HEK293T (cell line): ENCODE results near the gene TCAIM.
"Not testable (repeated sequence)": the region's sequence is repeated elsewhere in the genome, so short reads cannot be mapped to it uniquely, and the experiment has no call there.

ENCODE experiments used
- CTCF ChIA-PET: fragments of 350-600 bp; formaldehyde crosslinking; extraction: SDS; loops from one replicate; lab custom pipeline; 2021; ENCODE audit warnings: antibody characterized with exemption, inconsistent platforms; lab: Yijun Ruan, JAX
- POLR2A ChIA-PET: fragments of 350-600 bp; formaldehyde crosslinking; extraction: SDS; loops from one replicate; lab custom pipeline; 2020; ENCODE audit warnings: antibody characterized with exemption, inconsistent platforms; lab: Yijun Ruan, JAX
- DNase-seq: peaks from one replicate; pipeline ENCODE4 v3.0.0; 2012; ENCODE audit warnings: mixed read lengths; ENCODE audit errors: extremely low spot score
- ARNT ChIP-seq: fragments of 450-650 bp; IDR thresholded peaks from 2 replicates; pipeline ENCODE4 v1.6.1; 2017; ENCODE audit warnings: mild to moderate bottlenecking
- BHLHE40 ChIP-seq: fragments of 450-650 bp; IDR thresholded peaks from 2 replicates; pipeline ENCODE4 v1.6.1; 2016; ENCODE audit warnings: mild to moderate bottlenecking, moderate library complexity, borderline replicate concordance
- CTBP1 ChIP-seq: fragments of 450-650 bp; IDR thresholded peaks from 2 replicates; pipeline ENCODE4 v1.6.1; 2016; ENCODE audit warnings: borderline replicate concordance
- ELF4 ChIP-seq: fragments of 450-650 bp; IDR thresholded peaks from 2 replicates; pipeline ENCODE4 v1.6.1; 2017; ENCODE audit warnings: antibody characterized with exemption
- FOXA1 ChIP-seq: fragments of 450-650 bp; IDR thresholded peaks from 2 replicates; pipeline ENCODE4 v1.6.1; 2016; ENCODE audit warnings: mild to moderate bottlenecking
- FOXK2 ChIP-seq: fragments of 450-650 bp; IDR thresholded peaks from 2 replicates; pipeline ENCODE4 v1.6.1; 2016; ENCODE audit warnings: mild to moderate bottlenecking
- FOXM1 ChIP-seq: fragments of 450-650 bp; IDR thresholded peaks from 2 replicates; pipeline ENCODE4 v1.6.1; 2017; ENCODE audit warnings: mild to moderate bottlenecking, borderline replicate concordance
- HDGF ChIP-seq: fragments of 450-650 bp; IDR thresholded peaks from 2 replicates; pipeline ENCODE4 v1.6.1; 2017; ENCODE audit warnings: antibody characterized with exemption, borderline replicate concordance
- L3MBTL2 ChIP-seq: fragments of 450-650 bp; conservative IDR thresholded peaks from 2 replicates; pipeline ENCODE4 v1.6.1; 2016; ENCODE audit warnings: mild to moderate bottlenecking
- LEF1 ChIP-seq: fragments of 450-650 bp; IDR thresholded peaks from 2 replicates; pipeline ENCODE4 v1.6.1; 2017; ENCODE audit warnings: mild to moderate bottlenecking, borderline replicate concordance
- NFRKB ChIP-seq: fragments of 450-650 bp; IDR thresholded peaks from 2 replicates; pipeline ENCODE4 v1.6.1; 2016; ENCODE audit warnings: mild to moderate bottlenecking, moderate library complexity
- PKNOX1 ChIP-seq: fragments of 450-650 bp; IDR thresholded peaks from 2 replicates; pipeline ENCODE4 v1.6.1; 2016
- SP1 ChIP-seq: fragments of 450-650 bp; IDR thresholded peaks from 2 replicates; pipeline ENCODE4 v1.6.1; 2017
- SUZ12 ChIP-seq: fragments of 450-650 bp; IDR thresholded peaks from 2 replicates; pipeline ENCODE4 v1.6.1; 2016; ENCODE audit warnings: mild to moderate bottlenecking
- TARDBP ChIP-seq: fragments of 450-650 bp; IDR thresholded peaks from 2 replicates; pipeline ENCODE4 v1.6.1; 2016
- ZNF384 ChIP-seq: fragments of 450-650 bp; IDR thresholded peaks from 2 replicates; pipeline ENCODE4 v1.6.1; 2016

TCAIM gene

GRCh38 chr3:44414517-44415090 is 76.0 kb downstream of the TCAIM start:
- ChIA-PET CTCF (interaction anchor here (1.0 kb wide), 1 partner anchor 13 kb away, joined by 3 read pairs; no protein-coding TSS in a partner anchor), POLR2A (no interaction called here)
- DNase-seq, result peak; percentile 3
- TF ChIP-seq FOXK2 (no peak), SUZ12 (no peak), BHLHE40 (no peak)

- peak; percentile 4 for DNase-seq
- no peak for TF ChIP-seq ZNF384
- TF ChIP-seq NFRKB, result no peak
- no peak for TF ChIP-seq FOXM1
- no peak for TF ChIP-seq LEF1
- POLR2A ChIA-PET, result no interaction called here
- CTCF ChIA-PET, result interaction anchor here (1.0 kb wide), 1 partner anchor 14 kb away, joined by 3 read pairs; no protein-coding TSS in a partner anchor
Observed at GRCh38 chr3:44415421-44415820, 76.9 kb downstream of the TCAIM start.

DNA sequence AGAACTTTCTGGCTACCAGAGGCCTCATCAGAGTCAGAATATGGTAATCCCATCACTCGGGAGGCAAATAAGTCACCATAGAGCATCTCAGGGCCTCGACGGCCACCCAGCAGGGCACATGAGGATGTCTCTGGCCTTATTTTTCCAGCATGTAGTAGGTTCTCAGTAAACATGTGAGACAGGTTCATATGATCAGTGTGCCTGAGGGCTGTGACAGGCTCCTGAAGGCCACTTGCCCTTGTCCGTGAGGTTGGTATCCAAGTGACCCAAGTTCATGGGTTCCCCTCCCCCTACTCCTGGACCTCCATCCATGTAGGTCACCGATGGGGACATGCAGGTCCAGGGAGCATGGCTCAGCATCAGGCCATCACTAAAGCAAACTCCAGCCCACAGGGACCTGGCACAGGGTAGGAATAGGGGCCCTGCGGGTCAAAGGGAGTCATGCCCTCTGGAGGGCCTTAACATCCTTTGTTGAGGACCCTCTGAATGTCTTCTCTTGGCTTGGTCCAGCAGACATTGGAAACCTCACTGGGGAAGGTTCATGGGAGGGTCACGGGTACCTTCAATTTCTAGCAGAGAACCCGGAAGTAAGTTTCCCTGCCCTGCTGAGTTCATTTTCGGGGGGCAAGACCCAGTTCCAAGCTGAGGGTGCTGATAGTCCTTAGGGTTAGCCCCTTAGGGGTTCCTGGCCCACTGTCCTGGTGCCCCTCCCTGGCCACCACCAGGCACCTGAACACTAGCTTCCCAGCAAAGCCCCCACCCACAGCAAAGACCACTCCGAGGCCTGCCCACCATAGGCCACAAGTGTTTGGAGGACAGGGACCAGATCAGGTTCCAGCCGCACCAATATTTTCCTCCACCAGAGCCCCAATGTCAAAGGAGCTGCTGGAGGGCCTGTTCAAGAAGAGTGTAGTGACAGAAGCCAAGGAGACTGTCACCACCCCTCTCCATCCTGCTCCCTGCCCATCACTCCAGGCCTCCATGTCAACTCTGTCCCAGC is 77.8 kb downstream of the TCAIM start:
- CTCF ChIA-PET, result no interaction called here
- DNase-seq, result peak; percentile 5
- TF ChIP-seq PKNOX1, result no peak
- TF ChIP-seq CTBP1, result no peak
- no peak for TF ChIP-seq BHLHE40
- no peak for TF ChIP-seq ZNF384
- TF ChIP-seq ELF4, result no peak
- TF ChIP-seq TARDBP, result no peak
- no peak for TF ChIP-seq FOXM1
- no peak for TF ChIP-seq SUZ12
- TF ChIP-seq HDGF, result no peak
- TF ChIP-seq L3MBTL2, result no peak
- TF ChIP-seq FOXK2, result no peak
- no peak for TF ChIP-seq NFRKB
- no peak for TF ChIP-seq ARNT
- no peak for TF ChIP-seq LEF1
- TF ChIP-seq FOXA1, result no peak
- TF ChIP-seq SP1, result no peak
- POLR2A ChIA-PET, result no interaction called here

GRCh38 chr3:44418118-44418517 is 79.6 kb downstream of the TCAIM start:
- CTCF ChIA-PET, DNase-seq, POLR2A ChIA-PET: not testable (repeated sequence)

GRCh38 chr3:44418549-44418948 is 80.0 kb downstream of the TCAIM start:
- DNase-seq, result no peak
- CTCF ChIA-PET, result no interaction called here
- TF ChIP-seq ELF4, result no peak
- TF ChIP-seq SP1, result no peak
- no peak for TF ChIP-seq ZNF384
- no peak for TF ChIP-seq FOXM1
- no peak for TF ChIP-seq SUZ12
- TF ChIP-seq CTBP1, result no peak
- TF ChIP-seq PKNOX1, result no peak
- TF ChIP-seq LEF1, result no peak
- no peak for TF ChIP-seq ARNT
- TF ChIP-seq FOXA1, result no peak
- no peak for TF ChIP-seq L3MBTL2
- TF ChIP-seq TARDBP, result no peak
- no peak for TF ChIP-seq NFRKB
- TF ChIP-seq BHLHE40, result no peak
- POLR2A ChIA-PET, result no interaction called here

GRCh38 chr3:44419116-44419922 is 80.8 kb downstream of the TCAIM start:
- ChIA-PET POLR2A (no interaction called here), CTCF (no interaction called here)
- no peak for TF ChIP-seq NFRKB
- no peak for TF ChIP-seq ELF4
- no peak for TF ChIP-seq SUZ12
- no peak for TF ChIP-seq ARNT
- no peak for TF ChIP-seq FOXA1
- TF ChIP-seq BHLHE40, result no peak
- no peak for TF ChIP-seq FOXK2
- TF ChIP-seq ZNF384, result no peak
- TF ChIP-seq CTBP1, result no peak
- no peak for TF ChIP-seq SP1
- no peak for TF ChIP-seq TARDBP

More at GRCh38 chr3:44419116-44419922, 80.8 kb downstream of the TCAIM start:
- DNase-seq, result no peak
